Right atrium auricular region (tissue), 2 donors: ENCODE data around the gene WNT9B. TPM values are rescaled to one million over a fixed set of nuclear protein-coding genes. Genes with fewer than 3 reads are reported as not detected.
"Not testable (repeated sequence)": the region's sequence is repeated elsewhere in the genome, so short reads cannot be mapped to it uniquely, and the experiment has no call there.

Experiments used
- DNase-seq: peaks from one replicate; pipeline ENCODE4 v3.0.0-alpha.2; 2019; ENCODE audit warnings: low spot score
- H3K27ac ChIP-seq, 2 donors: fragments of 200-600 bp; sonication (generic); 1 replicate in 1 of 2; 2 replicates in 1 of 2; pipeline ENCODE4 v1.5.1; 2016 to 2019
- H3K27me3 ChIP-seq, 2 donors: fragments of 200-600 bp; sonication (generic); one replicate each; pipeline versions ENCODE4 v1.5.1 to v1.6.0; 2017 to 2019
- H3K36me3 ChIP-seq: fragments of 200-600 bp; sonication (generic); one replicate; pipeline ENCODE4 v1.5.1; 2016
- H3K4me1 ChIP-seq, 2 donors: fragments of 200-600 bp; sonication (generic); one replicate each; pipeline versions ENCODE4 v1.5.1 to v1.6.0; 2017 to 2019
- H3K4me3 ChIP-seq, 2 donors: fragments of 200-600 bp; sonication (generic); 1 replicate in 1 of 2; 2 replicates in 1 of 2; pipeline ENCODE4 v1.5.1; 2017 to 2019; ENCODE audit warnings: mild to moderate bottlenecking in 1 of 2, moderate library complexity in 1 of 2
- H3K9me3 ChIP-seq, 2 donors: fragments of 200-600 bp; sonication (generic); one replicate each; pipeline ENCODE4 v1.5.1; 2019
- total RNA-seq, 2 donors: library from RNA; depleted of rRNA; stranded (reverse); fragments of >200 nt; gene quantifications; one replicate each; pipeline ENCODE4 v1.1.0, GENCODE V29; 2016
- TF ChIP-seq, protein P1 (sequence below), 2 donors: fragments of 200-600 bp; sonication (generic); IDR thresholded peaks; one replicate each; pipeline ENCODE4 v1.5.1; 2019; ENCODE audit warnings: antibody characterized with exemption in 2 of 2

Gene WNT9B
- total RNA-seq, 2 donors from 2014 or later = 2.4 to 22.1 TPM

DNA sequence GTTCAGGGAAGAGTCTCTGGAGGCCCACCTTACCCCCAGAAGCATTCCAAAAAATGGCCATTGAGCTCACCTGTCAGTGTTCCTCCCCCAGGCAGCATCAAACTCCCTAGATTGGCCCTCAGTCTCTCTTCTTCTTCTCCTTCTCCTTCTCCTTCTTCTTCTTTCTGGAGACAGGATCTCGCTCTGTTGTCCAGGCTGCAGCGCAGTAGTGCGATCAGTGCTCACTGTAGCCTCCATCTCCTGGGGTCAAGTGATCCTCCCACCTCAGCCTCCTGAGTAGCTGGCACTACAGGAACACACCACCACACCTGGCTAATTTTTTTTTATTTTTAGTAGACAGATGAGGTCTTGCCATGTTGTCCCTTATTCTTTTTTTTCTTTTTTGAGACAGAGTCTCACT, 16.5 kb upstream of the WNT9B start:
- no peak overlapping the region for H3K4me3 ChIP-seq
- no peak for DNase-seq
- H3K36me3 ChIP-seq = no peaks in the 10 kb centered on the region
- no peak overlapping the region for H3K27ac ChIP-seq
- TF ChIP-seq, protein P1, sequence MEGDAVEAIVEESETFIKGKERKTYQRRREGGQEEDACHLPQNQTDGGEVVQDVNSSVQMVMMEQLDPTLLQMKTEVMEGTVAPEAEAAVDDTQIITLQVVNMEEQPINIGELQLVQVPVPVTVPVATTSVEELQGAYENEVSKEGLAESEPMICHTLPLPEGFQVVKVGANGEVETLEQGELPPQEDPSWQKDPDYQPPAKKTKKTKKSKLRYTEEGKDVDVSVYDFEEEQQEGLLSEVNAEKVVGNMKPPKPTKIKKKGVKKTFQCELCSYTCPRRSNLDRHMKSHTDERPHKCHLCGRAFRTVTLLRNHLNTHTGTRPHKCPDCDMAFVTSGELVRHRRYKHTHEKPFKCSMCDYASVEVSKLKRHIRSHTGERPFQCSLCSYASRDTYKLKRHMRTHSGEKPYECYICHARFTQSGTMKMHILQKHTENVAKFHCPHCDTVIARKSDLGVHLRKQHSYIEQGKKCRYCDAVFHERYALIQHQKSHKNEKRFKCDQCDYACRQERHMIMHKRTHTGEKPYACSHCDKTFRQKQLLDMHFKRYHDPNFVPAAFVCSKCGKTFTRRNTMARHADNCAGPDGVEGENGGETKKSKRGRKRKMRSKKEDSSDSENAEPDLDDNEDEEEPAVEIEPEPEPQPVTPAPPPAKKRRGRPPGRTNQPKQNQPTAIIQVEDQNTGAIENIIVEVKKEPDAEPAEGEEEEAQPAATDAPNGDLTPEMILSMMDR (IDR thresholded peaks at IDR 0.05) = no peak
- no peaks in the 10 kb centered on the region for H3K9me3 ChIP-seq
- H3K4me1 ChIP-seq = no peaks in the 10 kb centered on the region
- H3K27me3 ChIP-seq = no peaks in the 10 kb centered on the region

GRCh38 chr17:46836500-46836899, 14.9 kb upstream of the WNT9B start:
- no peaks in the 10 kb centered on the region for H3K4me1 ChIP-seq
- no peaks in the 10 kb centered on the region for H3K27me3 ChIP-seq
- TF ChIP-seq, protein P1 (IDR thresholded peaks at IDR 0.05) = no peak
- no peak overlapping the region for H3K27ac ChIP-seq
- H3K36me3 ChIP-seq = no peaks in the 10 kb centered on the region
- DNase-seq = no peak
- H3K4me3 ChIP-seq = no peak overlapping the region
- H3K9me3 ChIP-seq = no peaks in the 10 kb centered on the region

DNA sequence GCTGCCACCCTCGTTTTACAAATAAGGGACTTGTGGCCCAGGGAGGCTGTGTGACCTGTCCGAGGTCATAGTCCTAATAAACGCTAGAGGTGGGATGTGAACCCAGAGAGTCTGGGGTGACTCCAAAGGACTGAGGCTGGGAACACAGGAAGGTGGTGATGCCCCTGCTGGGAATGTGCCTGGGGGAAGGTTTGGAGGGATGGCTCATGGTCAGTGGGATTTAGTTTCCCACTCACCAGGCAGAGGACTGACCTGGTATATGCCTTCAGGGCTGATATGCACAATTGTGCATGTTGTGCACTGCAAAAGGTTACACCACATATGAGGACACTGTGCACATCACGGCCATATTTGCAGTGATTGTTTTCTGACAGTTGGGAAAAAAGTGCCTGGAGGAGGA, 13.9 kb upstream of the WNT9B start:
- H3K4me1 ChIP-seq = no peaks in the 10 kb centered on the region
- no peak overlapping the region for H3K27ac ChIP-seq
- H3K4me3 ChIP-seq = no peak overlapping the region
- H3K27me3 ChIP-seq = no peaks in the 10 kb centered on the region
- TF ChIP-seq, protein P1 (IDR thresholded peaks at IDR 0.05) = no peak
- no peaks in the 10 kb centered on the region for H3K9me3 ChIP-seq
- DNase-seq = no peak
- H3K36me3 ChIP-seq = no peaks in the 10 kb centered on the region

GRCh38 chr17:46839211-46839610, 12.2 kb upstream of the WNT9B start:
- Histone ChIP-seq H3K4me3 (no peak overlapping the region), H3K9me3 (peaks cover 0 to 8% of the 10 kb centered on the region in 2 donors), H3K36me3 (no peaks in the 10 kb centered on the region), H3K27ac (no peak overlapping the region), H3K4me1 (no peaks in the 10 kb centered on the region), H3K27me3 (no peaks in the 10 kb centered on the region)
- no peak for DNase-seq
- TF ChIP-seq, protein P1 (IDR thresholded peaks at IDR 0.05) = no peak

DNA sequence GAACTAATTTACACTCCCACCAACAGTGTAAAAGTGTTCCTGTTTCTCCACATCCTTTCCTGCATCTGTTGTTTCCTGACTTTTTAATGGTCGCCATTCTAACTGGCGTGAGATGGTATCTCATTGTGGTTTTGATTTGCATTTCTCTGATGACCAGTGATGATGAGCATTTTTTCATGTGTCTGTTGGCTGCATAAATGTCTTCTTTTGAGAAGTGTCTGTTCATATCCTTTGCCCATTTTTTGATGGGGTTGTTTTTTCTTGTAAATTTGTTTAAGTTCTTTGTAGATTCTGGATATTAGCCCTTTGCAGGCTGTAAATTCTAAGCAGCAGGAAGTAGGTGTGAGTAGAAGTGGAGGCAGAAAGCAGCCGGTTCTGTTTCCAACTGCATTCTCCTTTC, 10.8 kb upstream of the WNT9B start:
- H3K9me3 ChIP-seq, H3K27me3 ChIP-seq: not testable (repeated sequence)

GRCh38 chr17:46841561-46842379, 9.6 kb upstream of the WNT9B start:
- no peaks in the 10 kb centered on the region for H3K4me1 ChIP-seq
- no peaks in the 10 kb centered on the region for H3K27me3 ChIP-seq
- DNase-seq = no peak
- TF ChIP-seq, protein P1 (IDR thresholded peaks at IDR 0.05) = peak; percentile 57 to 89
- H3K4me3 ChIP-seq = peak overlapping the region in 1 of 2 donors; percentile 21
- no peak overlapping the region for H3K27ac ChIP-seq
- H3K9me3 ChIP-seq = peaks cover 0 to 8% of the 10 kb centered on the region in 2 donors
- no peaks in the 10 kb centered on the region for H3K36me3 ChIP-seq

More for the DNA sequence above, 10.8 kb upstream of the WNT9B start:
- DNase-seq, H3K27ac ChIP-seq, H3K4me3 ChIP-seq, H3K4me1 ChIP-seq, H3K36me3 ChIP-seq: not testable (repeated sequence)
